GM20000 (cell line): ENCODE data around the gene CFAP74.

Experiments
- DNase-seq: peaks from one replicate; pipeline ENCODE4 v3.0.0; 2012; ENCODE audit warnings: low spot score
- CTCF ChIP-seq: IDR thresholded peaks from 2 replicates; pipeline ENCODE4 v1.5.1; 2012; ENCODE audit warnings: mild to moderate bottlenecking, control low read depth; ENCODE audit errors: extremely low read depth, missing control alignments

CFAP74 gene

GRCh38 chr1:1969953-1970716 is 33.5 kb downstream of the CFAP74 start:
- DNase-seq = no peak
- no peak for TF ChIP-seq CTCF

DNA sequence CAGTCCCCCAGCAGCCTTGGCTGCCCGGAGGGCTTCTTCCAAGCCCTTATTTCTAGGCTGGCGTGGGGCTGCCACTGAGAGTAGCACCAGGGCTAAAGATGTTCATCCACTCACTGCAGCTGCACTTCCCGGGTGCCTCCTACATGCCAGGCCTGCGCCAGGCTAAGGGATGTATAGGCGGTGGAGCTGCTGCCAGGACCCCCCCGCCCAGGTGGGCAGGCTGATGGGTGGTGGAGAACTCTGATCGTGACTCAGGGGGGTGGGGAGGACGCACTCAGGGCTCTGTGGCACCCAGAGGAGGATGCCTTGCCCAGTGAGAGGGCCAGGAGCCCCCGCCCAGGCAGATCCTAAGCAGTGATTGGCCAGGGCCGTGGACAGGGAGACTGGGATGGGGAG is 34.1 kb downstream of the CFAP74 start:
- TF ChIP-seq CTCF = no peak
- DNase-seq = no peak

DNA sequence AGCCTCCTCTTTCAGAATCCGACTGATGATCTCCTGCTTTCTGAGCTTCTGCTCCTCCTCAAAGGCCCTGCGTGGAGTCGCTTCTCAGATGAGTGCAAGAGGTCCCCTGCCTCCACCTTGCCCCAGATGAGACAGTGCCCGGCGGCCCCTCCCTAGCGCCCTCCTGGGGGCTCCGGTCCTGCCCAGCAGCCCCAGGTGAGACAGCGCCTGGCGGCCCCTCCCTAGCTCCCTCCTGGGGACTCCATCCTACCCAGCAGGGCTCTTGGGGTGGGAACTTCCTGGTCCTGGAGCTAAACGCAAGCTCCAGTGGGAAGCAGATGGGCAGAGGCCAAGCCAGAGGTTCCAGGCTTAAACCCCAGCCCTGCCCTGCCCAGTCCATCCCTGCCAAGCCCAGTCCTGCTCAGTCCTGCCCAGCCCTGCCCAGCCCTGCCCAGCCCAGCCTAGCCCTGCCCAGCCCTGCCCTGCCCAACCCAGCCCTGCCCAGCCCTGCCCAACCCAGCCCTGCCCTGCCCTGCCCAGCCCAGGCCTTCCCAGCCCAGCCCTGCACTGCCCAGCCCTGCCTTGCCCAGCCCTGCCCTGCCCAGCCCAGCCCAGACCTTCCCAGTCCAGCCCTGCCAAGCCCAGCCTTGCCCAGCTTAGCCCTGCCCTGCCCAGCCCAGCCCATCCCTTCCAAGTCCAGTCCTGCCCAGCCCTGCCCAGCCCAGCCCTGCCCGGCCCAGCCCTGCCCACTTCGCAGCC is 34.6 kb downstream of the CFAP74 start:
- TF ChIP-seq CTCF = no peak
- DNase-seq = no peak

DNA sequence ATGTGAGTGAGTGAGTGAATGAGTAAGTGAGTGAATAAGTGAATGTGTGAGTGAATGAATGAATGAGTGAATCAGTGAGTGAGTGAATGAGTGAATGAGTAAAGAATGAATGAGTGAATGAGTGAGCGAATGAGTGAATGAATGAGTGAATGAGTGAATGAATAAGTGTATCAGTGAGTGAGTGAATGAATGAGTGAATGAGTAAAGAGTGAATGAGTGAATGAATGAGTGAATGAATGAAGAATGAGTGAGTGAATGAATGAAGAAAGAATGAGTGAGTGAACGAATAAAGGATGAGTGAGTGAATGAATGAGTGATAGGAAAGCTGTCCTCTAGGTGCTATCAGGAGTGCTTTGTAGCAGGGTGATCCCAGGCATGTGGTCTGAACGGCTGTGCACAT is 35.7 kb downstream of the CFAP74 start:
- DNase-seq = no peak
- no peak for TF ChIP-seq CTCF

DNA sequence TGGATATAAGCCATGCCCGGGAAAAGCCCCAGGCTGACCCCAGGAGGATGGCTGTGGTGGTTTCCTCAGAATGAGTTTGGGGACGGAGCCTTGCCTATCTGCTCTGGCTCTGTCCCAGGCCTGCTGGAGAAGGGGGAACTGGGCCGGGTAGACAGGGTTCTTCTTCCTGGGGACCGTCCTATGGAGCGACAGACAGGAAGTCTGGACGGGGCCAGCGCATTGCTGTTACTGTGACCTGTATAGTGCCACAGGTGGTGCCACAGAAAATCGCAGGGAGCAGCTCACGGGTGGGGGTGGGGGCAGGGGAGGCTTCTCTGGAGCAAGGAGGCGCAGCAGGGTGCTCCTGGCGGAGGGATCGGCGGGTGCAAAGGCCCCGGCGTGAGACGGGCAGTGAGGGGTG is 36.4 kb downstream of the CFAP74 start:
- DNase-seq = no peak
- TF ChIP-seq CTCF = no peak

DNA sequence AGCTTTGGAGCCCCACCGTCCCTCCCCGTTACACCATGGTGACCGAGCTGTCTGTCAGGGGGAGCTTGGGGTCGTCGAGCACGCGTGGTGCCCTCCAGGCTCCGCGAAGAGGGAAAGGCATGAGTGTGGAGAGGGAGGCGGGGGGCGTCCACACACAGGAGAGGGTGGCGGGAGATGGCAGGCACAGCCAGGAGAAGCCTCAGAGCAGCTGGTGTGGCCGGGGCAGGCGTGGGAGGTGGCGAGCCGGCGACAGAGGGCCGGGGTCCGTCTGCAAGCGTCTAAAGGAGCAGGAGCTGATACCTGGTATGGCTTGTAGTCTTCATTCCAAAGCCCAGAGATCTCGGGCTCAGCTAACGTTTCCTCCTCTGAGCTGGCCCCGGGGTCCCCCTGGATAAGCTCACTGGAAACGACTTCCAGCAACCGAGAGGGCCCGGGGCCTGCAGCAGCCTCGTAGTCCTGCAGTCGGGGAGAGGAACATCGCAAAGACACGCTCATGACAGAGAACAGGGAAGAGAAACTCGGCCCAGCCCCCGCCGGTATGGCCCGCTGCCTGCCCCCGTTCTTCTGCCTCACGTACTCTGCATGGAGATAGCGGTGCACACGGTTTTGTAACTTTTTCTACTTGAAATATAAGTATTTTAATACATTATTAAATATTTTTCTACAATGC is 37.4 kb downstream of the CFAP74 start:
- no peak for TF ChIP-seq CTCF
- no peak for DNase-seq

DNA sequence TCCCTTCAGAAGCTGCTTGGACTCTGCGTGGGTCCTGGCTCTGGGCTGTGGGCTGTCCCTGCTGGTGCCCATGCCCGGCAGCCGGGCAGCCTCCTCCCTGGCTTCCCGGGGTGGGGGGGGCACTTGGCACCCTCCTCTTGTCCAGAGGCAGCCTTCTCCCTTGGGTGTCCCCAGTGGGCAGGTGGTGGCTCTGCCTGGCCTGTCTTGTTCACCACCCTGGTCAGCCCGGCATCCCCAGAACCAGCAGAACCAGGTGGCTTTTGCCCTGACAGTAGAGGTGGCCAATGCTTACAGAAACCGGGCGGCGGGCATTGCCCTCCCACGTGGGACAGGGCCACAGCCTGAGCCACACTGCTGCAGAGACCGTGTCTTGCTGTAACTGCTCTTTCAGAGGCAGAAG is 38.0 kb downstream of the CFAP74 start:
- TF ChIP-seq CTCF = no peak
- no peak for DNase-seq
